HepG2 (cell line): ENCODE results near the gene CCNT2. TPM values are rescaled to one million over a fixed set of nuclear protein-coding genes. Genes with fewer than 3 reads are reported as not detected.
A peak's percentile ranks its signal among the peaks of the same experiment; 100 is the strongest.

ENCODE experiments used
- BRCA1 ChIP-seq: sonication (generic); formaldehyde crosslinking; IDR thresholded peaks from 2 replicates; pipeline ENCODE4 v1.4.0; 2020; ENCODE audit warnings: missing genetic modification reagents
- CBFB ChIP-seq: sonication (generic); formaldehyde crosslinking; IDR thresholded peaks from 2 replicates; pipeline ENCODE4 v1.4.0; 2020; ENCODE audit warnings: missing genetic modification reagents
- CEBPB ChIP-seq: IDR thresholded peaks from 2 replicates; pipeline ENCODE4 v1.6.1; 2011; ENCODE audit warnings: low read depth, low read length, improper control_type of control experiment, borderline replicate concordance
- HNRNPLL ChIP-seq: fragments of 200-400 bp; formaldehyde crosslinking; IDR thresholded peaks from 2 replicates; pipeline ENCODE4 v1.6.1; 2017; ENCODE audit warnings: mild to moderate bottlenecking, low read depth, low read length; ENCODE audit not compliant: poor library complexity, severe bottlenecking
- JUNB ChIP-seq: sonication (generic); formaldehyde crosslinking; IDR thresholded peaks from 2 replicates; pipeline ENCODE4 v1.8.0; 2022; ENCODE audit warnings: missing genetic modification reagents, mild to moderate bottlenecking, borderline replicate concordance
- KMT2B ChIP-seq: IDR thresholded peaks from 2 replicates; pipeline ENCODE4 v1.6.1; 2016; ENCODE audit warnings: missing genetic modification reagents, missing compliant biosample characterization
- MED13 ChIP-seq: sonication (generic); formaldehyde crosslinking; IDR thresholded peaks from 2 replicates; pipeline ENCODE4 v1.5.0; 2020; ENCODE audit warnings: missing genetic modification reagents
- MEF2D ChIP-seq: sonication (generic); formaldehyde crosslinking; IDR thresholded peaks from 2 replicates; pipeline ENCODE4 v1.5.1; 2020; ENCODE audit warnings: mild to moderate bottlenecking, missing genetic modification reagents
- MIER2 ChIP-seq: IDR thresholded peaks from 2 replicates; pipeline ENCODE4 v1.6.1; 2016; ENCODE audit warnings: missing biosample characterization, missing genetic modification reagents
- NFIC ChIP-seq: IDR thresholded peaks from 2 replicates; pipeline ENCODE4 v1.6.1; 2012; ENCODE audit warnings: mild to moderate bottlenecking, low read length, inconsistent platforms
- NR2F6 ChIP-seq, 2 experiments: IDR thresholded peaks; 2 replicates each; pipeline ENCODE4 v1.6.1; 2016; ENCODE audit warnings: antibody characterized with exemption in 1 of 2, mild to moderate bottlenecking in 1 of 2
- SOX13 ChIP-seq, 3 experiments: fragments of 450-650 bp in 1 of 3; sonication (generic) in 1 of 3; formaldehyde crosslinking in 1 of 3; IDR thresholded peaks in 2 of 3; conservative IDR thresholded peaks in 1 of 3; 2 replicates each; pipeline versions ENCODE4 v1.5.0 to v1.6.1; 2016 to 2020; ENCODE audit warnings: antibody characterized with exemption in 1 of 3, mild to moderate bottlenecking in 1 of 3, missing compliant biosample characterization in 1 of 3, missing genetic modification reagents in 1 of 3, moderate library complexity in 1 of 3
- STAT6 ChIP-seq: sonication (generic); formaldehyde crosslinking; IDR thresholded peaks from 2 replicates; pipeline ENCODE4 v1.4.0; 2020; ENCODE audit warnings: missing genetic modification reagents, mild to moderate bottlenecking, borderline replicate concordance
- TAF15 ChIP-seq: fragments of 200-400 bp; formaldehyde crosslinking; IDR thresholded peaks from one replicate; pipeline ENCODE4 v1.6.1; 2018; ENCODE audit warnings: mild to moderate bottlenecking, low read depth, low read length; ENCODE audit not compliant: poor library complexity, severe bottlenecking
- U2AF1 ChIP-seq: fragments of 200-400 bp; formaldehyde crosslinking; optimal IDR thresholded peaks from 2 replicates; pipeline ENCODE3; 2017; ENCODE audit warnings: mild to moderate bottlenecking, low read depth, low read length
- XBP1 ChIP-seq: sonication (generic); formaldehyde crosslinking; IDR thresholded peaks from 2 replicates; pipeline ENCODE4 v1.5.0; 2020; ENCODE audit warnings: missing genetic modification reagents
- ZEB1 ChIP-seq: IDR thresholded peaks from 2 replicates; pipeline ENCODE4 v1.6.1; 2012; ENCODE audit warnings: mild to moderate bottlenecking, low read depth, inconsistent platforms; ENCODE audit not compliant: insufficient replicate concordance
- ZFP1 ChIP-seq: IDR thresholded peaks from 2 replicates; pipeline ENCODE4 v1.6.1; 2016
- ZNF280D ChIP-seq: sonication (generic); formaldehyde crosslinking; IDR thresholded peaks from 2 replicates; pipeline ENCODE4 v1.5.1; 2020; ENCODE audit warnings: mild to moderate bottlenecking, missing genetic modification reagents
- ZNF34 ChIP-seq: sonication (generic); formaldehyde crosslinking; IDR thresholded peaks from 2 replicates; pipeline ENCODE4 v1.4.0; 2020; ENCODE audit warnings: mild to moderate bottlenecking, missing genetic modification reagents, borderline replicate concordance
- ZNF564 ChIP-seq: sonication (generic); formaldehyde crosslinking; IDR thresholded peaks from 2 replicates; pipeline ENCODE4 v1.8.1; 2023; ENCODE audit warnings: mild to moderate bottlenecking, missing genetic modification reagents
- ZNF569 ChIP-seq: sonication (generic); formaldehyde crosslinking; IDR thresholded peaks from 2 replicates; pipeline ENCODE4 v1.5.0; 2020; ENCODE audit warnings: mild to moderate bottlenecking, missing genetic modification reagents, moderate library complexity, borderline replicate concordance
- ZNF572 ChIP-seq: sonication (generic); formaldehyde crosslinking; IDR thresholded peaks from 2 replicates; pipeline ENCODE4 v1.5.1; 2020; ENCODE audit warnings: mild to moderate bottlenecking, missing genetic modification reagents
- ZNF577 ChIP-seq: sonication (generic); formaldehyde crosslinking; IDR thresholded peaks from 2 replicates; pipeline ENCODE4 v1.4.0; 2020; ENCODE audit warnings: mild to moderate bottlenecking, low read depth, missing genetic modification reagents, borderline replicate concordance
- ZNF75D ChIP-seq: sonication (generic); formaldehyde crosslinking; IDR thresholded peaks from 2 replicates; pipeline ENCODE4 v1.8.1; 2023; ENCODE audit warnings: missing genetic modification reagents, mild to moderate bottlenecking, borderline replicate concordance
- polyA plus RNA-seq, 8 experiments: library from polyadenylated mRNA; depleted of rRNA in 3 of 8; stranded (reverse) in 7 of 8; unstranded in 1 of 8; fragments of >200 nt; fragmentation: Illumina TruSeq in 4 of 8; extraction: Trizol in 4 of 8; gene quantifications; 2 replicates each; pipeline versions ENCODE4 v1.2.1 to v1.2.3, GENCODE V29; 2011 to 2016; ENCODE audit warnings: low read depth in 4 of 8, missing spikeins in 1 of 8, mixed read lengths in 1 of 8; ENCODE audit not compliant: insufficient read depth in 1 of 8
- total RNA-seq, 5 experiments: library from RNA; depleted of rRNA; stranded (reverse); fragments of >200 nt; fragmentation: Illumina TruSeq; extraction: Trizol; gene quantifications; 2 replicates each; pipeline ENCODE4 v1.2.3, GENCODE V29; 2016; ENCODE audit warnings: low read depth in 1 of 5

The CCNT2 gene
- total and polyA plus RNA-seq, 2 of the 13 experiments (the other 11 are each of a cell fraction or from before 2014, with no cell fraction given), result 22.1 to 34.4 TPM

- TF ChIP-seq ZNF577 (CRISPR knock-in tag), result no peak
- no peak for TF ChIP-seq XBP1
- TF ChIP-seq NR2F6 (IDR thresholded peaks at IDR 0.05), result no peak
- 0 out of 2 replicates have a peak, but pooled peaks have one; percentile 12 for TF ChIP-seq NR2F6 (CRISPR knock-in tag; IDR thresholded peaks at IDR 0.05)
- TF ChIP-seq CEBPB, result no peak
- TF ChIP-seq ZFP1, result 0 out of 2 replicates have a peak, but pooled peaks have one; percentile 39
- TF ChIP-seq ZNF34 (CRISPR knock-in tag), result no peak
- TF ChIP-seq CBFB, result no peak
- no peak for TF ChIP-seq KMT2B (CRISPR knock-in tag)
- no peak for TF ChIP-seq ZNF564 (CRISPR knock-in tag)
- 0 out of 2 replicates have a peak, but pooled peaks have one; percentile 26 for TF ChIP-seq MIER2
- TF ChIP-seq MED13, result no peak
- 0 out of 2 replicates have a peak, but pooled peaks have one; percentile 45 for TF ChIP-seq MEF2D
- TF ChIP-seq ZNF569 (CRISPR knock-in tag), result no peak
- TF ChIP-seq U2AF1, result no peak
- no peak for TF ChIP-seq SOX13 (IDR thresholded peaks at IDR 0.05)
- no peak for TF ChIP-seq SOX13 (CRISPR knock-in tag; conservative IDR thresholded peaks at IDR 0.05 in 1 of 2, IDR thresholded peaks at IDR 0.05 in 1 of 2)
- peak; percentile 24; the same call in 1 of the 2 replicates for TF ChIP-seq ZNF572 (CRISPR knock-in tag)
- TF ChIP-seq TAF15, result no peak
- no peak for TF ChIP-seq ZEB1
- TF ChIP-seq JUNB, result no peak
- no peak for TF ChIP-seq STAT6 (CRISPR knock-in tag)
- TF ChIP-seq BRCA1 (CRISPR knock-in tag), result no peak
- TF ChIP-seq NFIC, result no peak
- no peak for TF ChIP-seq HNRNPLL
- TF ChIP-seq ZNF280D, result 0 out of 2 replicates have a peak, but pooled peaks have one; percentile 69
- no peak for TF ChIP-seq ZNF75D (CRISPR knock-in tag)
Observed at GRCh38 chr2:135004005-135004746, 85.6 kb downstream of the CCNT2 start (continued).
